Central memory CD8-positive, alpha-beta T cell (primary cell): ENCODE measurements around the gene VPS16.
A peak's percentile ranks its signal among the peaks of the same experiment; 100 is the strongest.
"Not testable (repeated sequence)": the region's sequence is repeated elsewhere in the genome, so short reads cannot be mapped to it uniquely, and the experiment has no call there.

Experiments
- ATAC-seq: fragments of 150-1000 bp; cut with Tn5 transposase; replicated peaks from 2 replicates; pipeline ENCODE4 v1.10.0; 2022; ENCODE audit warnings: mild to moderate bottlenecking, moderate FRiP score, moderate number of reproducible peaks; ENCODE audit not compliant: poor library complexity, severe bottlenecking; ENCODE audit errors: extremely low read depth
- DNase-seq, 2 donors: peaks; one replicate each; pipeline ENCODE4 v3.0.0; 2021; ENCODE audit warnings: low spot score in 2 of 2
- H3K27ac Mint-ChIP-seq: one replicate; pipeline ENCODE4 v1.8.0; 2022; ENCODE audit warnings: low read depth, mild to moderate bottlenecking, moderate library complexity, mixed read lengths
- H3K27me3 Mint-ChIP-seq: one replicate; pipeline ENCODE4 v1.8.0; 2022; ENCODE audit warnings: mixed read lengths
- H3K36me3 Mint-ChIP-seq: one replicate; pipeline ENCODE4 v1.8.0; 2022; ENCODE audit warnings: mild to moderate bottlenecking, moderate library complexity, mixed read lengths; ENCODE audit not compliant: insufficient read depth
- H3K4me1 Mint-ChIP-seq: one replicate; pipeline ENCODE4 v1.8.0; 2022; ENCODE audit warnings: mixed read lengths
- H3K4me3 Mint-ChIP-seq: one replicate; pipeline ENCODE4 v1.8.0; 2022; ENCODE audit warnings: mild to moderate bottlenecking, moderate library complexity, mixed read lengths
- H3K9me3 Mint-ChIP-seq: one replicate; pipeline ENCODE4 v1.8.0; 2022; ENCODE audit warnings: mixed read lengths

The VPS16 gene

GRCh38 chr20:2831206-2831605 is 9.3 kb upstream of the VPS16 start:
- H3K4me1 Mint-ChIP-seq, H3K9me3 Mint-ChIP-seq, H3K27ac Mint-ChIP-seq, H3K36me3 Mint-ChIP-seq, H3K4me3 Mint-ChIP-seq, ATAC-seq, DNase-seq: not testable (repeated sequence)
- H3K27me3 Mint-ChIP-seq, result peaks cover 29% of the 10 kb centered on the region

DNA sequence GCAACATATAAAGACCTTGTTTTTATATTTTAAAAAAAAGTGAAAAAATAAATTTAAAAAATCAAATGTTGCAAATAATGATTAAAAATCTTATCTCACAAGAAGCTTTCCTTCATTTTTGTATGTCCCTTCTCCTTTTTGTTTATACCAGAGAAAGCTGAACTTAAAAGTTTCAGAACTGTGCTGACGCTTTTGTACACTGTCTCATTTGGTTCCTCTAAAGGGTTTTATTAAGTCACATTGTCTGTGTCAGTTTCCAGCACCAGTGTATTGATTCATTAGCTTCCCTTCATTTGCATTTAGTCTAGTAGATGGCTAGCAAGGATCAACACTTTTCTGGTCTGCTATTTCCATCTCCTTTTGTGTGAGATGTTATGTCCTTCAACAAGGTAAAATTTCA is 6.8 kb upstream of the VPS16 start:
- H3K4me1 Mint-ChIP-seq, result peaks cover 5% of the 10 kb centered on the region
- peaks cover 6% of the 10 kb centered on the region for H3K36me3 Mint-ChIP-seq
- no peak overlapping the region for H3K4me3 Mint-ChIP-seq
- no peak for ATAC-seq
- no peak for DNase-seq
- H3K27ac Mint-ChIP-seq, result no peak overlapping the region
- peaks cover 6% of the 10 kb centered on the region for H3K27me3 Mint-ChIP-seq
- no peaks in the 10 kb centered on the region for H3K9me3 Mint-ChIP-seq

- no peaks in the 10 kb centered on the region for H3K9me3 Mint-ChIP-seq
- H3K4me1 Mint-ChIP-seq, result peaks cover 11% of the 10 kb centered on the region
- H3K27me3 Mint-ChIP-seq, result no peaks in the 10 kb centered on the region
- H3K36me3 Mint-ChIP-seq, result peaks cover 9% of the 10 kb centered on the region
- H3K27ac Mint-ChIP-seq, result no peak overlapping the region
- ATAC-seq (no peak), DNase-seq (no peak)
- no peak overlapping the region for H3K4me3 Mint-ChIP-seq
These were observed 6.0 kb upstream of the VPS16 start for GRCh38 chr20:2834401-2835110.

- no peaks in the 10 kb centered on the region for H3K27me3 Mint-ChIP-seq
- no peak overlapping the region for H3K27ac Mint-ChIP-seq
- ATAC-seq (no peak), DNase-seq (no peak)
- no peaks in the 10 kb centered on the region for H3K9me3 Mint-ChIP-seq
- H3K4me3 Mint-ChIP-seq, result no peak overlapping the region
- peaks cover 13% of the 10 kb centered on the region for H3K4me1 Mint-ChIP-seq
- peaks cover 11% of the 10 kb centered on the region for H3K36me3 Mint-ChIP-seq
These were observed 5.2 kb upstream of the VPS16 start for GRCh38 chr20:2835331-2835796.

- DNase-seq, result no peak
- H3K4me1 Mint-ChIP-seq, result peaks cover 13% of the 10 kb centered on the region
- H3K4me3 Mint-ChIP-seq, result no peak overlapping the region
- H3K27me3 Mint-ChIP-seq, result no peaks in the 10 kb centered on the region
- ATAC-seq, result no peak
- no peak overlapping the region for H3K27ac Mint-ChIP-seq
- H3K36me3 Mint-ChIP-seq, result peaks cover 12% of the 10 kb centered on the region
- H3K9me3 Mint-ChIP-seq, result no peaks in the 10 kb centered on the region
These were observed 4.5 kb upstream of the VPS16 start for GRCh38 chr20:2836035-2836434.

GRCh38 chr20:2837221-2837960 is 3.2 kb upstream of the VPS16 start:
- Mint-ChIP-seq H3K9me3 (no peaks in the 10 kb centered on the region), H3K4me3 (no peak overlapping the region), H3K36me3 (peaks cover 15% of the 10 kb centered on the region), H3K27me3 (no peaks in the 10 kb centered on the region), H3K27ac (peak overlapping the region; percentile 60), H3K4me1 (peaks cover 18% of the 10 kb centered on the region)
- no peak for ATAC-seq
- no peak for DNase-seq

DNA sequence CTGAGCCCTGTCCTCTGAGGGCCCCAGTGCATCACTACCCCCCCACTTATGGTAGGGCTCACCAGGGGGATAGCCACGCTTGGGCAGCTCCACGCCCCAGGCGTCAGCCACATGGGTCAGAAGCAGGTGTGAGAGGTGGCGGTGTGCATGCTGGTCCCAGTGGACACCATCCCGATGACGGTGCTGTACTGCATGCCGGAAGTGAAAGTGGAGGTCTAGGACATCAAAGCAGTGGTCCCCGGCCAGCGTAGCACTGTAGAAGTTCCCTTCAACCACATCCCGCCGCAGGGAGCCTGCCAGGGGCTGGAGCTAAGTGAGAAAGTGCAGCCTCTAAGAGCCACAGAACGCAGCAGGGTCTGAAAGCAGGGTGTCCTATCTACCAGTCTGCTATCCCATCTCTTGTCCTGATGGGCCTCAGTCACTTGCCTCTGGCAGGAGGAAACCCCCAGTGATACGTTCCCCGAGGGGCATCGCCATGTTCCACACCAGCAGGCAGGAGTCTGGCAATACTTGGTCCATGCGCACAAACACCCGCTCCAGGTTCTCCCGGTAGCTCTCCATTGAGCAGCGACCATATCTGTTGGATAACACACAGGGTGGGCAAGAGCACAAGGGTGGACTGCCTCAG is 2.3 kb upstream of the VPS16 start:
- no peak overlapping the region for H3K4me3 Mint-ChIP-seq
- ATAC-seq (no peak), DNase-seq (no peak)
- no peaks in the 10 kb centered on the region for H3K9me3 Mint-ChIP-seq
- H3K4me1 Mint-ChIP-seq, result peaks cover 18% of the 10 kb centered on the region
- no peak overlapping the region for H3K27ac Mint-ChIP-seq
- H3K36me3 Mint-ChIP-seq, result peaks cover 15% of the 10 kb centered on the region
- H3K27me3 Mint-ChIP-seq, result no peaks in the 10 kb centered on the region

GRCh38 chr20:2838847-2839671 is 1.5 kb upstream of the VPS16 start:
- Mint-ChIP-seq H3K27me3 (no peaks in the 10 kb centered on the region), H3K4me3 (peak overlapping the region; percentile 81), H3K27ac (peak overlapping the region; percentile 77), H3K4me1 (peaks cover 21% of the 10 kb centered on the region), H3K9me3 (no peaks in the 10 kb centered on the region), H3K36me3 (peaks cover 12% of the 10 kb centered on the region)
- no peak for ATAC-seq
- no peak for DNase-seq

DNA sequence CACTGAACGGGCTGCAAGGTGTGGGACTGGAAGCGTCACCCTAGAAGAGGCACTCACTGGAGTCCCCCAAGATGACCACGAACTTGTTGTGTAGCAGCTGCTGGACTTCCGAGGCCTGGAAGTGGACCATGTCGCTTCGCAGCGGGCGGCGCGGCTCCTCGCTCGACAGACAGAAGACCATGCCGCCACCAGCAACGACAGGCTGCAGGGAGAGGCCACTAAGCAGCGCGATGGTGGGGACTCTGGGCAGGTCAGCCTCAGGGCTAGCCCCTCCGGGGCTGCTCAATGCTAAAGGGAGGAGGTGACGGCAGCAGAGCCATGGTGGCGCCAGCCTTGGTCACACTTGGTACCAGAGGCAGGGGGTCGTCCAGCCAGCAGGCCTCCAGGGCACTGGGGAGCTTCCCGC is 810 bp upstream of the VPS16 start:
- Mint-ChIP-seq H3K27ac (peak overlapping the region; percentile 77), H3K4me3 (peak overlapping the region; percentile 81), H3K27me3 (no peaks in the 10 kb centered on the region), H3K36me3 (peaks cover 14% of the 10 kb centered on the region), H3K4me1 (peaks cover 28% of the 10 kb centered on the region), H3K9me3 (no peaks in the 10 kb centered on the region)
- no peak for DNase-seq
- ATAC-seq, result no peak

DNA sequence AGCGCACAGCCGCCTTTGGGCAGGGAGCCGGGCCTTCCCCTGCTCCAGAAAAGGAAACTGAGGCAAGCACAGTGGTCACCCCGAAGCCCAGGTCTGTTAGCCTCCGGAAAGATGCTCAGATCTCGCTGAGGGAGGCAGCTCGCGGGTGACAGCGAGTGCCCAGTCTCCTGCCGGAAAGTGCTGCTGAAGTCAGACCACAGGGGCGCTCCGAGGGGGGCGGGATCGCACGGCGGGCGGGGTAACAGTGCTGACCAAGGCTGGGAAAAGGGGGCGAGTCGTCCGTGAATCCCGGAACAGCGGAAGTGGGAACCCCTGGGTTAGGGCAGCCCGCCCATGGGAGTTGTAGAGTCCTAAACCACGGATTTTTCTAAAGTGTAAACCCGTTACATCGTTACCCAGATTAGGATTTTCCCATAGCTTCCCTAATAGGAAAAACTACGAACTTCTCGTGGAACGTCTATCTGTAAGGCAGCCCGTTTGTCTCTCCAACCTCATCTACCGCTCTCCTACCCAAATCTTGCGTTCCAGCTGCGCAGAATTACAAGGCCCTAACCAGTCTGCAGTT is 504 bp downstream of the VPS16 start:
- H3K9me3 Mint-ChIP-seq, result no peaks in the 10 kb centered on the region
- peaks cover 29% of the 10 kb centered on the region for H3K4me1 Mint-ChIP-seq

GRCh38 chr20:2845607-2846006 is 5.1 kb downstream of the VPS16 start:
- DNase-seq (no peak), ATAC-seq (no peak)
- Mint-ChIP-seq H3K36me3 (peaks cover 6% of the 10 kb centered on the region), H3K9me3 (no peaks in the 10 kb centered on the region), H3K27me3 (no peaks in the 10 kb centered on the region), H3K27ac (no peak overlapping the region), H3K4me3 (no peak overlapping the region), H3K4me1 (peaks cover 17% of the 10 kb centered on the region)

More for the DNA sequence above, 504 bp downstream of the VPS16 start:
- H3K4me3 Mint-ChIP-seq, result peak overlapping the region; percentile 83
- H3K27me3 Mint-ChIP-seq, result no peaks in the 10 kb centered on the region
- H3K36me3 Mint-ChIP-seq, result peaks cover 13% of the 10 kb centered on the region
- DNase-seq (no peak), ATAC-seq (peak; percentile 31)
- H3K27ac Mint-ChIP-seq, result no peak overlapping the region

DNA sequence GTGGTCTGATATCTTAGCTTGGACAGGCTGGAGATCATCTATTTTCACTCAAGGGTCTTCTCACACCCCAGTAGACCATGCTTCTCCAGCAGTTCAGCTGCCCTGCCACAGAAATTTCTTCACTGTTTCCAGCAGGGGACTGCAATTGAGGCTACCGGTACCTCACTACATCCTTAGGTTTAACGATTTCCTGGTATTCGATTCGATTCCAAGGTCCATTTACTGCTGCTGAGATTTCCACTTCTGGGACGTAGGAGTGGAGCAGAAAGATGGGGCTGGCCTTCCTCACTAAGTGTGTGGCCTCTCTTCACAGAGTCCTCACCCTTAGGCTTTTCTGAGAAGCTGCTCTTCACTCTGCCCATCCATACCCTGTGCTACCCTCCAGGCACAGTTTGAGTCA is 6.2 kb downstream of the VPS16 start:
- no peak for ATAC-seq
- Mint-ChIP-seq H3K4me3 (no peak overlapping the region), H3K4me1 (peaks cover 13% of the 10 kb centered on the region), H3K27me3 (no peaks in the 10 kb centered on the region), H3K9me3 (no peaks in the 10 kb centered on the region), H3K27ac (no peak overlapping the region), H3K36me3 (peaks cover 4% of the 10 kb centered on the region)
- no peak for DNase-seq
